ENCODE results near the gene SLAMF6. TPM values are rescaled to one million over a fixed set of nuclear protein-coding genes. Genes with fewer than 3 reads are reported as not detected.

The SLAMF6 gene
- total and polyA plus RNA-seq, 2 donors from 2014 or later = 5.5 TPM; not detected in 1

DNA sequence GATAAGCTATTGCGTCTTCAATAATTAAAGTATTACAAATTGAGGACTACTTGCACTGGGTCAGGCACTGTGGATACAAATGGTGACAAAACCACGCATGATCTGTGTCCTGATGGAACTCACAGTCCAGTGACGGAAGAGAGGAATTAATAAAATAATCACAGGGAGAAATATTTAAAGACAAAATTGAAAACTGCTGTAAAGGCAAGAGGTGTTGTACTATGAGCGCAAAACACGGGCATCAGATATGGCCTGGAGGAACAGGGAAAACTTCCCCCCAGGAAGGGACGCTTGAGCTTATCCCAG is 16.6 kb upstream of the SLAMF6 start:
- Histone ChIP-seq H3K4me1 (ENCODE audit: control insufficient read depth in 2 of 3, insufficient read depth in 2 of 3, low read depth in 1 of 3, low read length in 3 of 3) (peaks cover 0 to 3% (median 0%) of the 10 kb centered on the region in 3 donors), H3K36me3 (ENCODE audit: control insufficient read depth in 2 of 3, insufficient read depth in 3 of 3, low read length in 3 of 3) (no peaks in the 10 kb centered on the region), H3K27me3 (ENCODE audit: control insufficient read depth, insufficient read depth, low read length) (no peaks in the 10 kb centered on the region), H3K9me3 (ENCODE audit: control insufficient read depth in 2 of 3, insufficient read depth in 1 of 3, low read length in 3 of 3) (peaks cover 0 to 5% (median 2%) of the 10 kb centered on the region in 3 donors), H3K4me3 (ENCODE audit: low read length in 3 of 3) (no peak overlapping the region), H3K27ac (ENCODE audit: low read depth in 2 of 2, low read length in 2 of 2) (no peak overlapping the region), H3K9ac (ENCODE audit: low read length in 3 of 3) (no peak overlapping the region)
- intact Hi-C loops (cut with DNase I) = no loop called here
- DNase-seq (no peak), FAIRE-seq (no peak)
- TF ChIP-seq, protein P1, sequence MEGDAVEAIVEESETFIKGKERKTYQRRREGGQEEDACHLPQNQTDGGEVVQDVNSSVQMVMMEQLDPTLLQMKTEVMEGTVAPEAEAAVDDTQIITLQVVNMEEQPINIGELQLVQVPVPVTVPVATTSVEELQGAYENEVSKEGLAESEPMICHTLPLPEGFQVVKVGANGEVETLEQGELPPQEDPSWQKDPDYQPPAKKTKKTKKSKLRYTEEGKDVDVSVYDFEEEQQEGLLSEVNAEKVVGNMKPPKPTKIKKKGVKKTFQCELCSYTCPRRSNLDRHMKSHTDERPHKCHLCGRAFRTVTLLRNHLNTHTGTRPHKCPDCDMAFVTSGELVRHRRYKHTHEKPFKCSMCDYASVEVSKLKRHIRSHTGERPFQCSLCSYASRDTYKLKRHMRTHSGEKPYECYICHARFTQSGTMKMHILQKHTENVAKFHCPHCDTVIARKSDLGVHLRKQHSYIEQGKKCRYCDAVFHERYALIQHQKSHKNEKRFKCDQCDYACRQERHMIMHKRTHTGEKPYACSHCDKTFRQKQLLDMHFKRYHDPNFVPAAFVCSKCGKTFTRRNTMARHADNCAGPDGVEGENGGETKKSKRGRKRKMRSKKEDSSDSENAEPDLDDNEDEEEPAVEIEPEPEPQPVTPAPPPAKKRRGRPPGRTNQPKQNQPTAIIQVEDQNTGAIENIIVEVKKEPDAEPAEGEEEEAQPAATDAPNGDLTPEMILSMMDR (IDR thresholded peaks at IDR 0.05; ENCODE audit: borderline replicate concordance, extremely low read depth, insufficient read depth) = no peak

DNA sequence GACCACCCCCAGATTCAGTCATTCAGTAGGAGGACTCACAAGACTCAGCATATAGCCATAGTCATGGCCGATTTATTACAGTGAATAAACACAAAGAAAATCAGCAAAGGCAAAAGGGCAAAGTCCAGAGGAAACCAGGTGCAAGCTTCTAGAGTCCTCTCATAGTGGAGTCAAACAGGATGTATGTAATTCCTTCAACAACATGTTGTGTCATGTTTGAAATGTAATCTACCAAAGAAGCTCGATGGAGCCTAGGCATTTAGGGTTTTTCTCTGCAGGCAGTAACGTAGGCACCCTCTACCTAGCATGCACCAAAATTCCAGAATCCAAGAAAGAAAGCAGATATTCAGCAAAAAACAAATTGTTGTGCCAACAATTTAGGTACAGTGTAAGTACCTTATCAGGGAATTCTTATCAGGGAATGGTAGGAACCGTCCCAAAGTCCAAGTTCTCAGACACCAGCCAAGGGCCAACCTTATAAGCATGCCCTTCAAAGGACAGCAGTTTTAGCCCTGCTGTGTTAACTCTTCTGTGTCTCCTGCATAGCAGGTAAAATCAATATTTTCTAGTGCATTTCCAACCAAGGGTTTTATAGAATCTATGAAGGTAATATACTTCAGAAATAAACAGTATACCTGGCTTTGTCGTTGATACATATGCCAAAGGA is 16.1 kb upstream of the SLAMF6 start:
- Histone ChIP-seq H3K4me3 (ENCODE audit: low read length in 3 of 3) (no peak overlapping the region), H3K27me3 (ENCODE audit: control insufficient read depth, insufficient read depth, low read length) (no peaks in the 10 kb centered on the region), H3K9me3 (ENCODE audit: control insufficient read depth in 2 of 3, insufficient read depth in 1 of 3, low read length in 3 of 3) (peaks cover 0 to 5% (median 4%) of the 10 kb centered on the region in 3 donors), H3K36me3 (ENCODE audit: control insufficient read depth in 2 of 3, insufficient read depth in 3 of 3, low read length in 3 of 3) (no peaks in the 10 kb centered on the region), H3K4me1 (ENCODE audit: control insufficient read depth in 2 of 3, insufficient read depth in 2 of 3, low read depth in 1 of 3, low read length in 3 of 3) (peaks cover 0 to 3% (median 0%) of the 10 kb centered on the region in 3 donors), H3K9ac (ENCODE audit: low read length in 3 of 3) (no peak overlapping the region), H3K27ac (ENCODE audit: low read depth in 2 of 2, low read length in 2 of 2) (no peak overlapping the region)
- intact Hi-C loops (cut with DNase I) = no loop called here
- FAIRE-seq (no peak), DNase-seq (no peak)
- TF ChIP-seq, protein P1 (IDR thresholded peaks at IDR 0.05; ENCODE audit: borderline replicate concordance, extremely low read depth, insufficient read depth) = no peak

DNA sequence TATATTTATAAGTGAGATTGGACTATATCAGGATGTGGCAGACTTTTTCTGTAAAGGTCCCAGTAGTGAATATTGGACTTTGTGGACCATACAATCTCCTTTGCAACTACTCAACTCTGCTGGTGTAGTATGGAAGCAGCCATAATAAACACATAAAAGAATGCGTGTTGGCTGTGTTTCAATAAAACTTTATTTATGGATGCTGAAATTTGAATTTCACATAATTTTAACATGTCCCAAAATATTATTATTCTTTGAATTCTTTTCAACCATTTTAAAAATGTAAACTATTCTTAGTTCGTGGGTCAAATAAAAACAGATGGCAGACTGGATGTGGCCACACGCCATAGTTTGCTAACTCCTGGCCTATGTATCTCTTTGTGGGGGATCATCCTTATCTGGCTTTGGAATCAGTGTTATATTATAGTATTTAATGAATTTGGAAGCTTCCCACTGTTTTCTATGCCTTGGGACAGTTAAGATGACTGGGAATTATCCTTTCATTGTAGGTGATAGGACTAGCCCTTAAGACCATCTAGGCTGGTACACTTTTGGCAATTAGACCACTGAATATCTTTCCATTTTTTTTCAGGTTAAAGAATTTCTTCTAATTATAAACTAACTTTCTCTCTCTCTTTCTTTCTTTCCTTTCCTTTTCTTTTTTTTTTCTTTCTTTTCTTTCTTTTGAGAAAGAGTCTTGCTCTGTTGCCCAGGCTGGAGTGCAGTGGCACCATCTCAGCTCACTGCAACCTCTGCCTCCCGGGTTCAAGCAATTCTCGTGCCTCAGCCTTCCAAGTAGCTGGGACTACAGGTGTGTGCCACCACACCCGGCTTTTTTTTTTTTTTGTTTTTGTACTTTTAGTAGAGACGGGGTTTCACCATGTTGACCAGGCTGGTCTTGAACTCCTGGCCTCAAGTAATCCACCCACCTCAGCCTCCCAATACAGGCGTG is 14.9 kb upstream of the SLAMF6 start:
- peaks cover 0 to 3% (median 0%) of the 10 kb centered on the region in 3 donors for H3K4me1 ChIP-seq (ENCODE audit: control insufficient read depth in 2 of 3, insufficient read depth in 2 of 3, low read depth in 1 of 3, low read length in 3 of 3)
- no peak for FAIRE-seq
- H3K9ac ChIP-seq (ENCODE audit: low read length in 3 of 3) = no peak overlapping the region
- no peak overlapping the region for H3K27ac ChIP-seq (ENCODE audit: low read depth in 2 of 2, low read length in 2 of 2)
- intact Hi-C loops (cut with DNase I) = no loop called here
- no peaks in the 10 kb centered on the region for H3K36me3 ChIP-seq (ENCODE audit: control insufficient read depth in 2 of 3, insufficient read depth in 3 of 3, low read length in 3 of 3)
- peaks cover 0 to 5% (median 4%) of the 10 kb centered on the region in 3 donors for H3K9me3 ChIP-seq (ENCODE audit: control insufficient read depth in 2 of 3, insufficient read depth in 1 of 3, low read length in 3 of 3)
- TF ChIP-seq, protein P1 (IDR thresholded peaks at IDR 0.05; ENCODE audit: borderline replicate concordance, extremely low read depth, insufficient read depth) = no peak
- no peaks in the 10 kb centered on the region for H3K27me3 ChIP-seq (ENCODE audit: control insufficient read depth, insufficient read depth, low read length)
- no peak for DNase-seq
- H3K4me3 ChIP-seq (ENCODE audit: low read length in 3 of 3) = no peak overlapping the region
